Activated naive CD8-positive, alpha-beta T cell treated with anti-CD3 and anti-CD28 coated beads, Interleukin-2, amount 50 U/mL, for 24 hours (primary cell): ENCODE data around the gene AKT2.

ENCODE experiments used
- ATAC-seq: fragments of 150-1000 bp; cut with Tn5 transposase; one replicate; pipeline ENCODE4 v1.10.0; 2021
- DNase-seq: peaks from one replicate; pipeline ENCODE4 v3.0.0; 2021
- H3K27ac Mint-ChIP-seq: one replicate; pipeline ENCODE4 v1.8.0; 2021; ENCODE audit warnings: mild to moderate bottlenecking, mixed read lengths
- H3K27me3 Mint-ChIP-seq: one replicate; pipeline ENCODE4 v1.8.0; 2021; ENCODE audit warnings: mixed read lengths
- H3K36me3 Mint-ChIP-seq: one replicate; pipeline ENCODE4 v1.8.0; 2021; ENCODE audit warnings: low read depth, mixed read lengths
- H3K4me1 Mint-ChIP-seq: one replicate; pipeline ENCODE4 v1.8.0; 2021; ENCODE audit warnings: mixed read lengths
- H3K4me3 Mint-ChIP-seq: one replicate; pipeline ENCODE4 v1.8.0; 2021; ENCODE audit warnings: mild to moderate bottlenecking, moderate library complexity, mixed read lengths
- H3K9me3 Mint-ChIP-seq: one replicate; pipeline ENCODE4 v1.8.0; 2021; ENCODE audit warnings: mixed read lengths

The AKT2 gene

DNA sequence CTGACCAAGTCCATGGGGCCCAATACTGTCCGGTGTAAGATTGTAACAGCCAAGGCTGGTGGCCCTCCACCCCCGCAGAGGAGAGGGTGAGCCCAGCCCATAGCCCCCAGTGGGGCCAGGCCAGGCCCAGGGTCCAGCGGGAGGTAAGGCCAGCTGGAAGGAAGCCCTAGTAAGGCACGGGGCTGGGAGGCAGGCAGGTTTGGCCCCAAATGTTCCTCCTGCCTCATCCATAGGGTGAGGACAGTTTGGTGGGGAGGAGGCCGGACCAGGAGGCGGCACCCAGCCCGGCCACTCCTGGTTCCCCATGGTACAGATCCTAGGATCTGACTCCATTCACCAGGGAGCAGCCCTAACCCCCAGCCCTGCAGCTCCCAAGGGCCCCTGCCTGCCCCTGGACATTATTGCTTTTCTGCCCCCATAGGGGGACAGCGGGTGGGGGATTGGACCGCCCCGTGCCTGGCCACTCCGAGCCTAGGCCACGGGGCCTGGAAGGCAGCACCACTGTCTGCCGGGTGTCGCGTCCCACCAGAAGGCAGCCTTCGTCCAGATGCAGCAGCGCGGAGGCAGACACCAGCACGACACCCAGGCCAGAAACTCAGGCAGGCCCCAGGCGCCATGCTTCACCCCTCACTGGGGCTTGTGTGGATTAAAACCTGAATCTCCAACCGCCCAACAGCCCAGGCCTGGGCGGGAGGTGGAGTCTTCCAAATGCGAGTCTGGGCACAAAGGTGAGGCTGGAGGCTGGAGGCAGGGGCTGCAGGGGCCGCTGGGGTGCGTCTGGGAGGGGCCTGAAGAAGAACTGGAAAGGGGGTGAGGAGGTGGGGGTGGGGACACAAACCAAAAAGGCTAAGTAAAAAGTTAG, 52.0 kb downstream of the AKT2 start:
- DNase-seq, result no peak
- H3K4me3 Mint-ChIP-seq, result no peak overlapping the region
- no peaks in the 10 kb centered on the region for H3K9me3 Mint-ChIP-seq
- no peak for ATAC-seq
- H3K27me3 Mint-ChIP-seq, result no peaks in the 10 kb centered on the region
- no peak overlapping the region for H3K27ac Mint-ChIP-seq
- peaks cover 22% of the 10 kb centered on the region for H3K4me1 Mint-ChIP-seq
- H3K36me3 Mint-ChIP-seq, result peaks cover 3% of the 10 kb centered on the region

GRCh38 chr19:40232479-40232878, 52.7 kb downstream of the AKT2 start:
- H3K36me3 Mint-ChIP-seq, result peaks cover 3% of the 10 kb centered on the region
- H3K9me3 Mint-ChIP-seq, result no peaks in the 10 kb centered on the region
- peaks cover 2% of the 10 kb centered on the region for H3K27me3 Mint-ChIP-seq
- ATAC-seq (no peak), DNase-seq (no peak)
- H3K4me1 Mint-ChIP-seq, result peaks cover 22% of the 10 kb centered on the region
- H3K27ac Mint-ChIP-seq, result no peak overlapping the region
- H3K4me3 Mint-ChIP-seq, result no peak overlapping the region

GRCh38 chr19:40231544-40232424, 53.4 kb downstream of the AKT2 start:
- H3K27me3 Mint-ChIP-seq, result peaks cover 7% of the 10 kb centered on the region
- no peak for DNase-seq
- peaks cover 24% of the 10 kb centered on the region for H3K4me1 Mint-ChIP-seq
- no peak overlapping the region for H3K4me3 Mint-ChIP-seq
- H3K9me3 Mint-ChIP-seq, result no peaks in the 10 kb centered on the region
- ATAC-seq, result no peak
- H3K27ac Mint-ChIP-seq, result no peak overlapping the region
- H3K36me3 Mint-ChIP-seq, result no peaks in the 10 kb centered on the region

- H3K27ac Mint-ChIP-seq, result no peak overlapping the region
- H3K27me3 Mint-ChIP-seq, result peaks cover 11% of the 10 kb centered on the region
- H3K36me3 Mint-ChIP-seq, result no peaks in the 10 kb centered on the region
- H3K4me3 Mint-ChIP-seq, result no peak overlapping the region
- no peak for DNase-seq
- peaks cover 27% of the 10 kb centered on the region for H3K4me1 Mint-ChIP-seq
- H3K9me3 Mint-ChIP-seq, result no peaks in the 10 kb centered on the region
- ATAC-seq, result no peak
These were observed 54.1 kb downstream of the AKT2 start for GRCh38 chr19:40231057-40231456.

DNA sequence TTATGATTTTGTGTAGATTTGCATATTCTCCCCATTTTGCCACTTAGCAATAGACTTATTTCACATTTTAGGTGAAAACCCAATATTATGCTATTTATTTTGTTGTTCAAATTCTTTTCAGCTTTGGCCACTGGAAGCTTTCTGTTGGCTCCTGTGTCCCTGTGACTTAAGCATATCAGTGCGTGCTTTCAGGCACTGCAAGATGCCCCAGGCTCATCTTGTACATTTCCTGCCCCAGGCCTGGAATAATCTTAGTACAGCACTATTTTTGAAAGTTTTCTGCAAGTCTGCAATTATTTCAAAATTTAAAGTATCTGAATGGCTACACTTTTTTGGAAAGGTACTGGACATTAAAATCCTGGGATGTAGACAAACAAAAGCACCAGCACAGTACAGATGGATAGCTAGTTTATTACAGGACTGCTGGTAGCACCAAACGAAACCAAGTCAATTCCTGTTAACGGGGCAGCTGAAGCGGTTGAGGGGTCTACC, 55.2 kb downstream of the AKT2 start:
- ATAC-seq, result no peak
- Mint-ChIP-seq H3K4me1 (peaks cover 35% of the 10 kb centered on the region), H3K9me3 (no peaks in the 10 kb centered on the region), H3K27me3 (peaks cover 21% of the 10 kb centered on the region), H3K4me3 (no peak overlapping the region), H3K36me3 (no peaks in the 10 kb centered on the region), H3K27ac (no peak overlapping the region)
- no peak for DNase-seq

DNA sequence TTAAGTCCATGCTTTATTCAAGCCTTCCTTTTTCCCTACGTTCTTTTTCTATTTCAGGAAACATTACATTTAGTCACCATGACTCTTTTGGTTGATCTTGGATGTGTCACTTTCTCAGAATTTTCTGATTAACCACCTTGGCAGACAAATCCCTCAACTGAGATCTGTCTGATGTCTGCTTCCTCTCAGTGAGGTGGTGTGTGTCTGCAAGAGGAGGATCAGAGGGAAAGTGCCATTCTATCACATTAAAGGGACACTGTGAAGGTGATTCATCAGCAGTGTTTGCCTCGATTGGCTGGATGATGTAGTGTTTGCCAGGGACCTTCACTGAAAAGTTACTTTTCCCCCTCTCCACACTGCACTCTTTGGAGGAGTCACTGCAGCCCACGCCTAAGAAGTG, 55.7 kb downstream of the AKT2 start:
- H3K36me3 Mint-ChIP-seq, result no peaks in the 10 kb centered on the region
- H3K4me1 Mint-ChIP-seq, result peaks cover 35% of the 10 kb centered on the region
- no peaks in the 10 kb centered on the region for H3K9me3 Mint-ChIP-seq
- peak overlapping the region; percentile 1 for H3K27ac Mint-ChIP-seq
- ATAC-seq (peak; percentile 87), DNase-seq (no peak)
- H3K27me3 Mint-ChIP-seq, result peaks cover 25% of the 10 kb centered on the region
- H3K4me3 Mint-ChIP-seq, result no peak overlapping the region

GRCh38 chr19:40228863-40229262, 56.3 kb downstream of the AKT2 start:
- no peaks in the 10 kb centered on the region for H3K9me3 Mint-ChIP-seq
- no peak for DNase-seq
- peaks cover 35% of the 10 kb centered on the region for H3K4me1 Mint-ChIP-seq
- peak overlapping the region; percentile 1 for H3K27ac Mint-ChIP-seq
- no peaks in the 10 kb centered on the region for H3K36me3 Mint-ChIP-seq
- H3K27me3 Mint-ChIP-seq, result peaks cover 32% of the 10 kb centered on the region
- no peak overlapping the region for H3K4me3 Mint-ChIP-seq
- ATAC-seq, result no peak

DNA sequence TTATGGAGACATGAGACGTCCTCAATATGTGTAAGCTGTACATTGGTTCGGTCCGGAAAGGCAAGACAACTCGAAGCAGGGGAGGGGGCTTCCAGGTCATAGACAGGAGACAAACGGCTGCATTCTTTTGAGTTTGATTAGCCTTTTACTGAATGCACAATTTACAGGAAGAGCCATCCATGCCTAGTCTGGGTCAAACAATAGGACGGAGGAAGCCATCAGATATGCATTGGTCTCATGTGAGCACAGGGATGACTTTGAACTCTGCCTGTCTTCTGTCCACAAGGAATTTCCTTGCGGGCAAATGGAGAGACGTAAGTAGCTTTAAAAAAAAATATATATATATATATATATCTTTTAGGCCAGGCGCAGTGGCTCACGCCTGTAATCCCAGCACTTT, 56.8 kb downstream of the AKT2 start:
- no peak for DNase-seq
- H3K9me3 Mint-ChIP-seq, result no peaks in the 10 kb centered on the region
- peaks cover 34% of the 10 kb centered on the region for H3K27me3 Mint-ChIP-seq
- H3K36me3 Mint-ChIP-seq, result no peaks in the 10 kb centered on the region
- peaks cover 35% of the 10 kb centered on the region for H3K4me1 Mint-ChIP-seq
- no peak for ATAC-seq
- no peak overlapping the region for H3K4me3 Mint-ChIP-seq
- H3K27ac Mint-ChIP-seq, result no peak overlapping the region

- Mint-ChIP-seq H3K27me3 (peaks cover 49% of the 10 kb centered on the region), H3K36me3 (peaks cover 3% of the 10 kb centered on the region)
These were observed 59.5 kb downstream of the AKT2 start for GRCh38 chr19:40225440-40226305.

DNA sequence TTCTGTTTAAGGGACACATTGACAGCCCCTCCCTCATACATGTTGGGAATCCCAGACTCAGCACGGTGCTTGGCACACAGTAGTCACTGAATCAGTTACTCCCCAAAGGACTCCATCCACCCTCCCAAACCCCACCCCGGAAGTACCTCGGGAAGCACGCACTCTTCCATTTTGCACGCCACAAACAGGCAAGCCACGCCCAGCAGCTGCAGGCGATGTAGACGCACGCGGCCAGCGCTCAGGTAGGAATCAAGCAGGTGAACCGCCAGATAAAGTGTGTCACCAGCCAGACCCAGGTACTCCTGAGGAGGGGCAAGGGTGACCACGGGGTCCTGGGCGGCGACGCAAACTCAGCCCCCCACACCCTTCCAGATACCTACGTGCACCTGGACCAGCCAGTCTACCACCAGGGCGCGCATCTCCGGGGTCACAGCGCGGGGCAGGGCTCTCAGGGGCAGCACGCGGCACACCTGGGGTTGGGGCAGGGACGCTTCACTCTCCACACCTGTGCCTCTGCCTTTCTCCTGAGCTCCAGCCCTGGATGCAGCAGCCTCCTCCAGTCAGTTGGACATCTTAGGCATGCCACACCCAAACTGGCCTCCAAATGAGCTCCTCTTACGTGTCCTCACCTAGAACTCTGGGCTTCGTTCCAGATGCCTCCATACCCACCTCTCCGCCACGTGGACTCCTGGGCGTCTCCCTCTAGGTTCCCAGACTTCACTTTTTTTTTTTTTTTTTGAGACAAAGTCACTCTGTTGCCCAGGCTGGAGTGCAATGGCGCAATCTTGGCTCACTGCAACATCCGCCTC, 60.6 kb downstream of the AKT2 start:
- Mint-ChIP-seq H3K27me3 (peaks cover 56% of the 10 kb centered on the region), H3K27ac (no peak overlapping the region), H3K4me3 (no peak overlapping the region), H3K36me3 (peaks cover 3% of the 10 kb centered on the region), H3K4me1 (peaks cover 28% of the 10 kb centered on the region), H3K9me3 (peaks cover 5% of the 10 kb centered on the region)
- no peak for ATAC-seq
- DNase-seq, result no peak

More at GRCh38 chr19:40225440-40226305, 59.5 kb downstream of the AKT2 start:
- Mint-ChIP-seq H3K27ac (peak overlapping the region; percentile 61), H3K4me3 (peak overlapping the region; percentile 50), H3K9me3 (peaks cover 5% of the 10 kb centered on the region), H3K4me1 (peaks cover 35% of the 10 kb centered on the region)
- ATAC-seq, result no peak
- DNase-seq, result no peak

DNA sequence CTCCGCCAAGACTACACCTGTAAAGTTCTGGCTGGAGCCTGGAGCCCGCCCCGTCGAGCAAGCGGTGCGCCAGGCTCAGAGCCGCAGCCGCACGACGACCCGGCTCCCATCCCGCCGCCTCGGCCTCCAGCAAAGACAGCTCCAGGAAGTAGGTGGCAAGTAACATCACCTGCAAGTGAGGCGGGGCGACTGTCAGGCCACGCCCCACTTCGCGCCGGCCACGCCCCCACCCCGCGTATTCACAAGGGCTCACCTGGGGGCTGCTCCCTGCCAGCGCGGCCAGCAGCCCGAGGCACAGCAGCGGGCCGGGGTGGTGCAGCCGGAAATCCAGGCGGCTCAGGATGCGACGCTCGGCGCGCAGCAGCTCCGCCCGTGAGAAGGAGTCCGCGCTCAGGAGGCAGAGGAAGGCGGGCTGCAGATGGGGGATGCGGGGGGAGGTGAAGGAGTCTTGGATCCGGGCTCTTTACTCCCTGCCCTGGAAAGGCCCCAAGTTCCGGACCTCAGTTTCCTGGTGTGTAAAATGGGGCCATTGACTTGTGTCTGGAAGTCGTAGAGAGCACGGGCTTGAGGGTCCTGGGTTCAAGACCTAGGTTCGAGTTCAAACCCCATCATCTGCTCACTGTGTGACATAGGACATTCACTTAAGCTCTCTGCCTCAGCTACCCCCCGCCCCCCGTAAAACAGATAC, 61.9 kb downstream of the AKT2 start:
- H3K36me3 Mint-ChIP-seq, result peaks cover 3% of the 10 kb centered on the region
- DNase-seq (peak; percentile 18), ATAC-seq (no peak)
- no peak overlapping the region for H3K27ac Mint-ChIP-seq
- peaks cover 5% of the 10 kb centered on the region for H3K9me3 Mint-ChIP-seq
- no peak overlapping the region for H3K4me3 Mint-ChIP-seq
- H3K4me1 Mint-ChIP-seq, result peaks cover 22% of the 10 kb centered on the region
- H3K27me3 Mint-ChIP-seq, result peaks cover 69% of the 10 kb centered on the region

DNA sequence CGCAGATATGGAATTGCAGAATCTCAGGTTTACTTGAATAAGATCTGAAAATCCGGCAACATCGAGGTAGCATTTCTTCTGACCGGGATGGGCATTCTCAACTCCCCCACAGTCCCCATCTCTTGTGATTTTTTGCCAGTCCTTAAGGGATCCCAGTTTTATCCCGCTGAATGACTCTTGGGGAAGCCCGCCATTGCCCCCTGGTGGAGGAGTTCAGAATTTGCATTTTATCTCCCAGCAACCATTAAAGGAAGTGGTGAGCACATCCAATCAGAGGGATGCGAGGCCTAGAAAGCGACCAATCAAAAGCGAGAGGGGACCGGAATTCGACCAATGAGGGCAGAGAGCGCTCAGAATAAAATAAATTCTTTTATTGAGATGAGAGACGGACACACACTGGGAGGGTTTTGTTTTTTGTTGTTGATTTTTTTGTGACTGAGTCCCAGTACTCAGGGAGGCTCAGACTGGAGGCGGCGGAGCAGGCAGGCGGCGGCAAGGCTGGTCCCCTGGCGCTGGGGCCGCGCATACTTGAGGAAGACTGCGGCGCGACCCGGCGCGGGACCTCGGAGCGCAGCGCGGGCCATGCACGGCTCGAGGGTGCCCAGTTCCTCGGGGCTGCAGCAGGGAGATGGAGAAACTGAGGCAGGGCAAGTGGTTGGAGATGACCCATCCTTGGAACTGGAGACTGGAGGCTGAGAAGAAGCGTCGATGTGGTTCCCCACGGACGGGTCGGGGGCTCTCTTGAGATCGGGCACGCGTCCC, 63.1 kb downstream of the AKT2 start:
- DNase-seq (peak; percentile 75), ATAC-seq (peak; percentile 73)
- Mint-ChIP-seq H3K4me3 (peak overlapping the region; percentile 27), H3K27me3 (peaks cover 68% of the 10 kb centered on the region), H3K27ac (peak overlapping the region; percentile 79), H3K9me3 (peaks cover 5% of the 10 kb centered on the region), H3K36me3 (peaks cover 3% of the 10 kb centered on the region), H3K4me1 (peaks cover 25% of the 10 kb centered on the region)
